Neural cell (in vitro differentiated cells): ENCODE results near the gene NME3. TPM values are rescaled to one million over a fixed set of nuclear protein-coding genes. Genes with fewer than 3 reads are reported as not detected.

Source experiments
- H2AFZ ChIP-seq: fragments of 200-600, 300-800 bp; sonication (generic), shearing (Covaris generic); 2 replicates; pipeline ENCODE4 v1.6.0; 2014; ENCODE audit warnings: low read depth, mild to moderate bottlenecking, antibody characterized with exemption, low read length, moderate library complexity
- H3F3A ChIP-seq: fragments of 200-600 bp; shearing (Covaris generic); 2 replicates; pipeline ENCODE4 v1.6.1; 2016; ENCODE audit warnings: mild to moderate bottlenecking, moderate library complexity, mixed read lengths, antibody characterized with exemption, low read length; ENCODE audit not compliant: insufficient read depth, poor library complexity, severe bottlenecking
- H3K27ac ChIP-seq: fragments of 200-600, 300-800 bp; sonication (generic), shearing (Covaris generic); 2 replicates; pipeline ENCODE4 v1.5.1; 2014; ENCODE audit warnings: mild to moderate bottlenecking, low read length, moderate library complexity
- H3K27me3 ChIP-seq: fragments of 300-800, 200-600 bp; sonication (generic), shearing (Covaris generic); 2 replicates; pipeline ENCODE4 v1.6.0; 2014; ENCODE audit warnings: mild to moderate bottlenecking, low read depth, low read length, moderate library complexity; ENCODE audit not compliant: insufficient read depth
- H3K36me3 ChIP-seq: fragments of 300-800, 200-600 bp; sonication (generic), shearing (Covaris generic); 2 replicates; pipeline ENCODE4 v1.5.1; 2014; ENCODE audit warnings: mild to moderate bottlenecking, antibody characterized with exemption, low read length, moderate library complexity; ENCODE audit not compliant: insufficient read depth
- H3K4me2 ChIP-seq: fragments of 300-800, 200-600 bp; sonication (generic), shearing (Covaris generic); 2 replicates; pipeline ENCODE4 v1.6.0; 2014; ENCODE audit warnings: mild to moderate bottlenecking, low read length
- H3K4me3 ChIP-seq: fragments of 300-800, 200-600 bp; sonication (generic), shearing (Covaris generic); 2 replicates; pipeline ENCODE4 v1.5.1; 2014; ENCODE audit warnings: mild to moderate bottlenecking, low read length, moderate library complexity
- H3K79me2 ChIP-seq: fragments of 200-600 bp; shearing (Covaris generic); replicated peaks from 2 replicates; pipeline ENCODE4 v1.6.0; 2014; ENCODE audit warnings: mild to moderate bottlenecking, low read length, moderate library complexity; ENCODE audit not compliant: insufficient read depth
- H3K9ac ChIP-seq: fragments of 300-800, 200-600 bp; sonication (generic), shearing (Covaris generic); 2 replicates; pipeline ENCODE4 v1.6.1; 2016; ENCODE audit warnings: mild to moderate bottlenecking, low read length, mixed read lengths
- H3K9me2 ChIP-seq: fragments of 200-600 bp; shearing (Covaris generic); 2 replicates; pipeline ENCODE4 v1.6.1; 2016; ENCODE audit warnings: mild to moderate bottlenecking, low read length, mixed read lengths; ENCODE audit not compliant: insufficient read depth
- H3K9me3 ChIP-seq: fragments of 200-600, 300-800 bp; sonication (generic), shearing (Covaris generic); 2 replicates; pipeline ENCODE4 v1.6.1; 2016; ENCODE audit warnings: mild to moderate bottlenecking, mixed run types, low read length, moderate library complexity, mixed read lengths
- H4K20me1 ChIP-seq: fragments of 200-600 bp; shearing (Covaris generic); 2 replicates; pipeline ENCODE4 v1.6.1; 2016; ENCODE audit warnings: mild to moderate bottlenecking, mixed run types; ENCODE audit not compliant: insufficient read depth
- CTCF ChIP-seq: fragments of 450-650 bp; IDR thresholded peaks from 2 replicates; pipeline ENCODE4 v1.5.1; 2014; ENCODE audit warnings: antibody characterized with exemption, mild to moderate bottlenecking, moderate library complexity; ENCODE audit not compliant: poor library complexity, severe bottlenecking
- EP300 ChIP-seq: fragments of 450-650 bp; conservative IDR thresholded peaks from 2 replicates; pipeline ENCODE4 v1.6.1; 2014; ENCODE audit warnings: antibody characterized with exemption, mild to moderate bottlenecking, moderate library complexity; ENCODE audit not compliant: poor library complexity, severe bottlenecking
- EZH2 ChIP-seq: fragments of 200-600, 300-800 bp; shearing (Covaris generic), sonication (generic); IDR thresholded peaks from 2 replicates; pipeline ENCODE4 v1.6.1; 2014; ENCODE audit warnings: antibody characterized with exemption, low read length, borderline replicate concordance, mild to moderate bottlenecking; ENCODE audit not compliant: insufficient read depth, poor library complexity, severe bottlenecking
- MXI1 ChIP-seq: fragments of 450-650 bp; conservative IDR thresholded peaks from 2 replicates; pipeline ENCODE4 v1.6.1; 2014; ENCODE audit warnings: antibody characterized with exemption, mild to moderate bottlenecking; ENCODE audit not compliant: poor library complexity, severe bottlenecking
- POLR2AphosphoS5 ChIP-seq: IDR thresholded peaks from 2 replicates; pipeline ENCODE4 v1.6.1; 2012
- RAD21 ChIP-seq: fragments of 450-650 bp; conservative IDR thresholded peaks from 2 replicates; pipeline ENCODE4 v1.6.1; 2014; ENCODE audit warnings: antibody characterized with exemption, mild to moderate bottlenecking, moderate library complexity
- REST ChIP-seq: IDR thresholded peaks from 2 replicates; pipeline ENCODE4 v1.6.1; 2012; ENCODE audit warnings: borderline replicate concordance
- SMC3 ChIP-seq: fragments of 450-650 bp; conservative IDR thresholded peaks from 2 replicates; pipeline ENCODE4 v1.6.1; 2014; ENCODE audit warnings: antibody characterized with exemption, mild to moderate bottlenecking, moderate library complexity; ENCODE audit not compliant: poor library complexity
- TAF1 ChIP-seq: IDR thresholded peaks from 2 replicates; pipeline ENCODE4 v1.6.1; 2012; ENCODE audit warnings: low read depth
- polyA plus RNA-seq: library from polyadenylated mRNA; depleted of rRNA; stranded (reverse); fragments of >200 nt; gene quantifications from 2 replicates; pipeline ENCODE4 v1.2.3, GENCODE V29; 2014

Gene NME3
- polyA plus RNA-seq, 1 donor from 2014 or later: 102 TPM

- peaks cover 28% of the 10 kb centered on the region for H3K79me2 ChIP-seq
- H3K9ac ChIP-seq: no peak overlapping the region
- H3F3A ChIP-seq: no peaks in the 10 kb centered on the region
- H2AFZ ChIP-seq: no peak overlapping the region
- TF ChIP-seq EP300: no peak
- no peak for TF ChIP-seq SMC3
- TF ChIP-seq CTCF: no peak
- TF ChIP-seq EZH2: no peak
- TF ChIP-seq RAD21: no peak
- TF ChIP-seq REST: no peak
- TF ChIP-seq MXI1: no peak
- TF ChIP-seq TAF1: no peak
- TF ChIP-seq POLR2AphosphoS5: no peak
- peaks cover 6% of the 10 kb centered on the region for H4K20me1 ChIP-seq
- no peaks in the 10 kb centered on the region for H3K36me3 ChIP-seq
- no peak overlapping the region for H3K27ac ChIP-seq
- H3K4me2 ChIP-seq: no peak overlapping the region
- no peak overlapping the region for H3K4me3 ChIP-seq
- no peaks in the 10 kb centered on the region for H3K9me2 ChIP-seq
- H3K9me3 ChIP-seq: no peaks in the 10 kb centered on the region
- no peaks in the 10 kb centered on the region for H3K27me3 ChIP-seq
These were observed 14.5 kb upstream of the NME3 start for GRCh38 chr16:1785846-1786170.

GRCh38 chr16:1784977-1785845 is 13.9 kb upstream of the NME3 start:
- Histone ChIP-seq H3K27me3 (no peaks in the 10 kb centered on the region), H3K9ac (no peak overlapping the region), H4K20me1 (peaks cover 9% of the 10 kb centered on the region), H2AFZ (no peak overlapping the region), H3K4me2 (no peak overlapping the region), H3K9me3 (no peaks in the 10 kb centered on the region), H3K4me3 (no peak overlapping the region), H3F3A (no peaks in the 10 kb centered on the region), H3K36me3 (no peaks in the 10 kb centered on the region), H3K9me2 (no peaks in the 10 kb centered on the region), H3K79me2 (peaks cover 34% of the 10 kb centered on the region), H3K27ac (no peak overlapping the region)
- TF ChIP-seq EZH2 (no peak), CTCF (no peak), POLR2AphosphoS5 (no peak), REST (no peak), TAF1 (no peak)
